HG02610 (cell line): ENCODE measurements around the gene BARX1.

Experiments
- ATAC-seq: cut with Tn5 transposase; IDR thresholded peaks from one replicate; pipeline ENCODE4 v1.9.1; 2021; ENCODE audit warnings: mild to moderate bottlenecking, moderate library complexity; ENCODE audit not compliant: unreplicated experiment

The BARX1 gene

DNA sequence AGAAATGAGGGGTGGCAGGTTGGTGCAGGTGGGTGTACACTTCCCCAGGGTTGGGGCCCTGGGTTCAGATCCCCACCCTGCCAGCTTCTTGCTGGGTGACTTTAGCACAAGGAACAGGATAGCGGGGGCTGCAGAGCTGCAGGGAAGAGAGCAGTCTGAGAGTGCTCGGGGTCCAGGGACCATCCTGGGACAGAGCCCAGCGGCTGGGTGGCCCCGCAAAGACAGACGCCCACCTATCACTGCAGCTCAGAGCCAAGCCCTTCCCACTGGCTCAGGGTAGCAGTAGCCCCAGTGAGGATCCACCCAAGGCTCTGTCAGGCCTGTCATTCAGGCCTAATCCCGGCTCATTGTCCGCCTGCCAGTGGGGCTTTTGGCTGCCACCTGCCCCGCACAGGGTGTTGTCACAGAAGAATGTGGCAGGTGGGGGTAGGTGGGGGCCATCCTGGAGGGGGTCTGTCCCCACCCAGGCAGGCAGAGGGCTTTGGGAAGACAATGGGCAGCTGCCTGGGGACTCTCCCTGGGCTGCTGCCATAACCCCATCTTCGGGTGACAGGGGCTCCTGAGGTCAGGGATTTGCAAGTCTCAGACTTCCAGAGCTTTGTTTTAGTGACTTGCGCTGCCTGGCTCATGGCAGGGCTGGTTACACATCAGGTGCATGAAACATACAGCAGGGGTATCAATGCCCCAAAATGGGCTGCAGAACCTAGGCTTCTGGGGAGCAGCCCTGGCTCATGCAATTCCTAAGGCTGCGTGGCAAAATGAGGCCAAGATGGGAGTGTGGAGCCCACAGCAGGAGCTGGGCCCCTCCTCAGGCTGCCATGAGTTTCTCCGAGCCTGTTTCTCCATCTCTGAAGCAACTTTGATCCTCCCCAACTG lies 52.1 kb downstream of the BARX1 start:
- no peak for ATAC-seq

DNA sequence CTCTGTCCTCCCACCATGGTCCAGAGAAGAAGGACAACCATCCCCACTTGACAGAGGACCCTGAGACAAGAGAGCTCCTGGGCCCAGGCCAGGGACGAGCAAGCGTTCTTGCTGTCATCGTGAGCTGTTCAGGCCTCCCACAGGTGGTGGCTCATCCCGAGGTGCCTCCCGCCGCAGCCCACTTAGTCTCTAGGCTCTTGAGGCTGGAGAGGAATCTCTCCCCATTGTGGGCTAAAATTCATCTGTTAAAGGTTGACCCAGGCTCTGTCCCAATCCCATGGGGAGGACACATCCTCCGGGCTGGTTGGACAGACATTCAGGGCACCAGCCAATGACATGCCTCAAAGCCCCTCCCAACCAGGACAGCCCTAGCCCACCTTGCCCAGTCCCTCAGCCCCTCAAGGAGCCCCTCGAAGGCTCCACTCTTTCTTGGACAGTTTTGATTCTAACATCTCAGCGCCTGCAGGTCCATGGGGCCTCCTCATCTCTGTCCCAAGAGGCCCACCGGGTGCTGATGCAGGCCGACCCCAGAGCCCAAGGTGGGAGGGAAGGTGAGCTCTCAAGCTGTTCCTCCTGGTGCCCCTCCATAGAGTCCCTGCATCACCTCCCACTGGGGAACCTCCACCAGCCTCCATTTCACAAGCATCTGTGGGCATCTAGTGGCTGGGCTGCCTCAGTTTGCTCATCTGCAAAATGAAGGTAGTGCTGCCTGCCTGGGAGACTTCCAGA lies 52.9 kb downstream of the BARX1 start:
- ATAC-seq, result no peak
